Activated naive CD4-positive, alpha-beta T cell treated with Interleukin-2 at 50 U/mL for 16 hours (primary cell): Measurements from ENCODE around the gene DOCK6.
"Not testable (repeated sequence)": the region's sequence is repeated elsewhere in the genome, so short reads cannot be mapped to it uniquely, and the experiment has no call there.

Experiments used
- DNase-seq: peaks from one replicate; pipeline ENCODE4 v3.0.0-alpha.2; 2020

DOCK6 gene

GRCh38 chr19:11169896-11170678 lies 92.2 kb downstream of the DOCK6 start:
- DNase-seq: no peak

- no peak for DNase-seq
Observed at GRCh38 chr19:11168568-11168967, 93.8 kb downstream of the DOCK6 start.

- no peak for DNase-seq
Observed at GRCh38 chr19:11166281-11167142, 95.8 kb downstream of the DOCK6 start.

GRCh38 chr19:11165486-11166030 lies 96.8 kb downstream of the DOCK6 start:
- DNase-seq: no peak

- DNase-seq: no peak
Observed at GRCh38 chr19:11164879-11165406, 97.4 kb downstream of the DOCK6 start.

GRCh38 chr19:11164296-11164695 lies 98.0 kb downstream of the DOCK6 start:
- DNase-seq: no peak

- DNase-seq: not testable (repeated sequence)
Observed at GRCh38 chr19:11160440-11160768, 101.9 kb downstream of the DOCK6 start.

- DNase-seq: no peak
Observed at GRCh38 chr19:11159598-11160439, 102.5 kb downstream of the DOCK6 start.

- DNase-seq: peak; percentile 91
Observed at GRCh38 chr19:11155373-11156120, 106.8 kb downstream of the DOCK6 start, which contains the start of gene SPC24. Gene SPC24 (minus strand): TSS chr19:11155782. CDS start chr19:11155776, 6 bp downstream.

GRCh38 chr19:11154683-11155047 lies 107.7 kb downstream of the DOCK6 start:
- DNase-seq: no peak

- DNase-seq: no peak
Observed at GRCh38 chr19:11152318-11153062, 109.8 kb downstream of the DOCK6 start.

GRCh38 chr19:11151181-11151580 lies 111.1 kb downstream of the DOCK6 start:
- no peak for DNase-seq
